Dermis microvascular lymphatic vessel endothelial cell (primary cell): ENCODE data around the gene ANOS1. TPM values are rescaled to one million over a fixed set of nuclear protein-coding genes. Genes with fewer than 3 reads are reported as not detected.
"Not testable (repeated sequence)": the region's sequence is repeated elsewhere in the genome, so short reads cannot be mapped to it uniquely, and the experiment has no call there.

Experiments
- DNase-seq, 2 donors: peaks; one replicate each; pipeline versions ENCODE4 v3.0.0 to v3.0.0-alpha.2; 2010; ENCODE audit warnings: low read depth in 2 of 2
- total RNA-seq: library from RNA; depleted of rRNA; stranded (reverse); fragments of >200 nt; gene quantifications from 2 replicates; pipeline ENCODE4 v1.2.1, GENCODE V29; 2014

The ANOS1 gene
- 0.26 and 0.63 TPM in 2 replicates for total RNA-seq

GRCh38 chrX:8731559-8732395, at the start of gene ANOS1:
ANOS1 (minus strand) TSS chrX:8732137; CDS start chrX:8732036, 101 bp downstream.
- DNase-seq = peak in 1 of 2 donors; percentile 23

GRCh38 chrX:8773117-8773516, 41.2 kb upstream of the ANOS1 start:
- no peak for DNase-seq

GRCh38 chrX:8760021-8760420, 28.1 kb upstream of the ANOS1 start:
- no peak for DNase-seq

- DNase-seq = not testable (repeated sequence)
Measured at GRCh38 chrX:8758706-8759105, 26.8 kb upstream of the ANOS1 start.

- not testable (repeated sequence) for DNase-seq
Measured at GRCh38 chrX:8757609-8758389, 25.9 kb upstream of the ANOS1 start.

GRCh38 chrX:8755813-8756212, 23.9 kb upstream of the ANOS1 start:
- no peak for DNase-seq

- no peak for DNase-seq
Measured at GRCh38 chrX:8755116-8755515, 23.2 kb upstream of the ANOS1 start.

- no peak for DNase-seq
Measured at GRCh38 chrX:8749697-8750096, 17.8 kb upstream of the ANOS1 start.

- DNase-seq = peak in 1 of 2 donors; percentile 16
Measured at GRCh38 chrX:8748855-8749254, 16.9 kb upstream of the ANOS1 start.

- peak in 1 of 2 donors; percentile 30 for DNase-seq
Measured at GRCh38 chrX:8743126-8743732, 11.3 kb upstream of the ANOS1 start.

GRCh38 chrX:8741981-8742380, 10.0 kb upstream of the ANOS1 start:
- DNase-seq = no peak

GRCh38 chrX:8738588-8739189, 6.8 kb upstream of the ANOS1 start:
- DNase-seq = peak in 1 of 2 donors; percentile 29

- no peak for DNase-seq
Measured at GRCh38 chrX:8737883-8738282, 5.9 kb upstream of the ANOS1 start.

GRCh38 chrX:8730812-8731558, 952 bp downstream of the ANOS1 start:
- DNase-seq = no peak

- no peak for DNase-seq
Measured at GRCh38 chrX:8729811-8730210, 2.1 kb downstream of the ANOS1 start.

- no peak for DNase-seq
Measured at GRCh38 chrX:8728932-8729535, 2.9 kb downstream of the ANOS1 start.

- DNase-seq = no peak
Measured at GRCh38 chrX:8726031-8726652, 5.8 kb downstream of the ANOS1 start.

- DNase-seq = no peak
Measured at GRCh38 chrX:8724300-8724699, 7.6 kb downstream of the ANOS1 start.

GRCh38 chrX:8721536-8721935, 10.4 kb downstream of the ANOS1 start:
- no peak for DNase-seq

- no peak for DNase-seq
Measured at GRCh38 chrX:8720136-8720535, 11.8 kb downstream of the ANOS1 start.
